HCT116 (cell line): Measurements from ENCODE around the gene SMIM45.

Experiments
- EZH2 ChIP-seq: fragments of 200-600 bp; sonication (generic); IDR thresholded peaks from 2 replicates; pipeline ENCODE4 v1.6.1; 2017; ENCODE audit warnings: antibody characterized with exemption, mixed run types
- SP1 ChIP-seq: IDR thresholded peaks from 2 replicates; pipeline ENCODE4 v1.6.1; 2012; ENCODE audit warnings: low read depth

DNA sequence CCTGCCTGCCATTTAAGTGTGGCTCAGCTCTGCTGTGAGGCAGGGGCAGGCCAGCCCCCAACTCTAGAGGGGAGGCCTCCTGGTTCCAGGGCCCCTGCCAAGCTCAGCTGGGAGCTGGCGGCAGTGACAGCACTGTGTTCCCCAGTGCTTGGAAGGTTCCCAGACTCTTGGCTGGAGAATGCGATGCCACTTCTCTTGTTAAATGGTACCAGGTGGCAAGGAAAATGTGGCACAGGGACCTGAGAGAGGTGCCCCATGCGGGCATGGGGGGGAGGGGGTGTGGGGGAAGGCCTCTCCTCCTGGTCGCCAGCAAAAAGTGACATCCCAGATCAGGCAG is 17.0 kb upstream of the SMIM45 start:
- TF ChIP-seq EZH2 = no peak
- no peak for TF ChIP-seq SP1
